Type B pancreatic cell (in vitro differentiated cells): ENCODE measurements around the gene IRF4. TPM values are rescaled to one million over a fixed set of nuclear protein-coding genes. Genes with fewer than 3 reads are reported as not detected.
"Not testable (repeated sequence)": the region's sequence is repeated elsewhere in the genome, so short reads cannot be mapped to it uniquely, and the experiment has no call there.

Experiments
- DNase-seq: peaks from one replicate; pipeline ENCODE4 v3.0.0; 2021; ENCODE audit warnings: mixed read lengths; ENCODE audit not compliant: unreplicated experiment; ENCODE audit errors: extremely low spot score
- H3K27ac Mint-ChIP-seq: 2 replicates; pipeline ENCODE4 v1.8.0; 2021; ENCODE audit warnings: mild to moderate bottlenecking, mixed read lengths
- H3K27me3 Mint-ChIP-seq: 2 replicates; pipeline ENCODE4 v1.8.0; 2021; ENCODE audit warnings: mixed read lengths
- H3K36me3 Mint-ChIP-seq: 2 replicates; pipeline ENCODE4 v1.8.0; 2021; ENCODE audit warnings: mixed read lengths
- H3K4me1 Mint-ChIP-seq: one replicate; pipeline ENCODE4 v1.8.0; 2021; ENCODE audit warnings: mixed read lengths; ENCODE audit not compliant: unreplicated experiment
- H3K4me3 Mint-ChIP-seq: 2 replicates; pipeline ENCODE4 v1.8.0; 2021; ENCODE audit warnings: mild to moderate bottlenecking, mixed read lengths
- H3K9me3 Mint-ChIP-seq: 2 replicates; pipeline ENCODE4 v1.8.0; 2021; ENCODE audit warnings: mixed read lengths
- total RNA-seq: library from RNA; stranded (reverse); gene quantifications from 2 replicates; pipeline ENCODE4 v1.2.1, GENCODE V29; 2021; ENCODE audit warnings: low replicate concordance
- TF ChIP-seq, protein P1 (sequence below): fragments of 200-600 bp; sonication (generic); conservative IDR thresholded peaks from 2 replicates; pipeline ENCODE4 v1.5.0; 2021; ENCODE audit warnings: antibody characterized with exemption, mild to moderate bottlenecking

IRF4 gene
- total RNA-seq, 1 donor from 2014 or later, result 1.7 TPM

DNA sequence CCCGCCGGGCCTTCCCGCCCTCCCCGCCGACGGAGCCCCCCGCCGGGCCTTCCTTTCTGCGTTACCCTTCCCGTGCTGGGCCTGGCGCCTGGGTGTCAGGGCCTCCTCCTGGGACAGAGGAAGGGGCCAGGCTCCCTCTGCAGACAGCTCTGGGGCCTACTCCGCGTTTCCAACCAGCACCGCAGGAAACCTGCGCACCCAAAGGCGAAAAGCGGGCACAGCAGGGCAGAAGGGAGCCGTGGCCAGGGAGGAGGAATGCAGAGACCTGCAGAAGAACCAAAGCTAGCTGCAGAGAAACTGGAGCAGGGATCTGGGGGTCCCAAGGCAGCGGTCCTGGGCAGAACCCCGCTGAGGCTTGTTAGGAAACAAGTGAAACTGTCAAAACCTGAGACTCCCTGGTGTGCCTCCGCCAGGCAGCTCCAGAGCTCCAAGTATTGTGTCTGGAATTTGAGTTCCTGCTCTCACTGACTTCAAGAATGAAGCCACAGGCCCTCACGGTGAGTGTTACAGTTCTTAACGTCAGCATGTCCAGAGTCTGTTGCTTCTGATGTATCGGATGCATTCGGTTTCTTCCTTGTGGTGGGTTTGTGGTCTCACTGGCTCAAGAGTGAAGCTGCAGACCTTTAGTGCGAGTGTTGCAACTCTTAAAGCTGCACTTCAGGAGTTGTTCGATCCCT, 33.3 kb downstream of the IRF4 start:
- no peaks in the 10 kb centered on the region for H3K9me3 Mint-ChIP-seq
- peaks cover 16% of the 10 kb centered on the region for H3K27me3 Mint-ChIP-seq
- no peak overlapping the region for H3K4me3 Mint-ChIP-seq
- no peak overlapping the region for H3K27ac Mint-ChIP-seq
- DNase-seq, result no peak
- TF ChIP-seq, protein P1, sequence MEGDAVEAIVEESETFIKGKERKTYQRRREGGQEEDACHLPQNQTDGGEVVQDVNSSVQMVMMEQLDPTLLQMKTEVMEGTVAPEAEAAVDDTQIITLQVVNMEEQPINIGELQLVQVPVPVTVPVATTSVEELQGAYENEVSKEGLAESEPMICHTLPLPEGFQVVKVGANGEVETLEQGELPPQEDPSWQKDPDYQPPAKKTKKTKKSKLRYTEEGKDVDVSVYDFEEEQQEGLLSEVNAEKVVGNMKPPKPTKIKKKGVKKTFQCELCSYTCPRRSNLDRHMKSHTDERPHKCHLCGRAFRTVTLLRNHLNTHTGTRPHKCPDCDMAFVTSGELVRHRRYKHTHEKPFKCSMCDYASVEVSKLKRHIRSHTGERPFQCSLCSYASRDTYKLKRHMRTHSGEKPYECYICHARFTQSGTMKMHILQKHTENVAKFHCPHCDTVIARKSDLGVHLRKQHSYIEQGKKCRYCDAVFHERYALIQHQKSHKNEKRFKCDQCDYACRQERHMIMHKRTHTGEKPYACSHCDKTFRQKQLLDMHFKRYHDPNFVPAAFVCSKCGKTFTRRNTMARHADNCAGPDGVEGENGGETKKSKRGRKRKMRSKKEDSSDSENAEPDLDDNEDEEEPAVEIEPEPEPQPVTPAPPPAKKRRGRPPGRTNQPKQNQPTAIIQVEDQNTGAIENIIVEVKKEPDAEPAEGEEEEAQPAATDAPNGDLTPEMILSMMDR, result no peak
- H3K36me3 Mint-ChIP-seq, result no peaks in the 10 kb centered on the region
- peaks cover 4% of the 10 kb centered on the region for H3K4me1 Mint-ChIP-seq

DNA sequence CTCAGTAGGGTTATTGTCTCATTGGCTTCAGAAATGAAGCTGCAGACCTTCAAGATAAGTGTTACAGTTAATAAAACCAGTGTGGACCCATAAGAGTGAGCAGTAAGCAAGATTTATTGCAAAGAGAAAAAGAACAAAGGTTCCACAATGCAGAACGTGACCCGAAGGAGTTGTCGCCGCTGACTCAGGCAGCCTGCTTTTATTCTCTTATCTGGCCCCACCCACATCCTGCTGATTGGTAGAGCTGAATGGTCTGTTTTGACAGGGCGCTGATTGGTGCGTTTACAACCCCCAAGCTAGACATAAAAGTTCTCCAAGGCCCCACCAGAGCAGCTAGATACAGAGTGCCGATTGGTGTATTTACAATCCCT, 33.9 kb downstream of the IRF4 start:
- DNase-seq, H3K27ac Mint-ChIP-seq, H3K9me3 Mint-ChIP-seq, H3K4me1 Mint-ChIP-seq, H3K4me3 Mint-ChIP-seq, H3K36me3 Mint-ChIP-seq: not testable (repeated sequence)
- peaks cover 13% of the 10 kb centered on the region for H3K27me3 Mint-ChIP-seq

DNA sequence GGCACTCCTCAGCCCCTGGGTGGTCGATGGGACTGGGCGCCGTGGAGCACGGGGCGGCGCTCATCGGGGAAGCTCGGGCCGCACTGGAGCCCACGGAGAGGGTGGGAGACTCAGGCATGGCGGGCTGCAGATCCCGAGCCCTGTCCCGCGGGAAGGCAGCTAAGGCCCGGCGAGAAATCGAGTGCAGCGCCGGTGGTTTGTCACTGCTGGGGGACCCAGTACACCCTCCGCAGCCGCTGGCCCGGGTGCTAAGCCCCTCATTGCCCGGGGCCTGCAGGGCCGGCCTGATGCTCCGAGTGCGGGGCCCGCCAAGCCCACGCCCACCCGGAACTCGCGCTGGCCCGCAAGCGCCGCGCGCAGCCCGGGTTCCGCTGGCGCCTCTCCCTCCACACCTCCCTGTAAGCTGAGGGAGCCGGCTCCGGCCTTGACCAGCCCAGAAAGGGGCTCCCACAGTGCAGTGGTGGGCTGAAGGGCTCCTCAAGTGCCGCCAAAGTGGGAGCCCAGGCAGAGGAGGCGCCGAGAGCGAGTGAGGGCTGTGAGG, 34.7 kb downstream of the IRF4 start:
- not testable (repeated sequence) for H3K27ac Mint-ChIP-seq, H3K9me3 Mint-ChIP-seq, H3K36me3 Mint-ChIP-seq, H3K4me3 Mint-ChIP-seq, H3K4me1 Mint-ChIP-seq, DNase-seq
- H3K27me3 Mint-ChIP-seq, result peaks cover 15% of the 10 kb centered on the region

DNA sequence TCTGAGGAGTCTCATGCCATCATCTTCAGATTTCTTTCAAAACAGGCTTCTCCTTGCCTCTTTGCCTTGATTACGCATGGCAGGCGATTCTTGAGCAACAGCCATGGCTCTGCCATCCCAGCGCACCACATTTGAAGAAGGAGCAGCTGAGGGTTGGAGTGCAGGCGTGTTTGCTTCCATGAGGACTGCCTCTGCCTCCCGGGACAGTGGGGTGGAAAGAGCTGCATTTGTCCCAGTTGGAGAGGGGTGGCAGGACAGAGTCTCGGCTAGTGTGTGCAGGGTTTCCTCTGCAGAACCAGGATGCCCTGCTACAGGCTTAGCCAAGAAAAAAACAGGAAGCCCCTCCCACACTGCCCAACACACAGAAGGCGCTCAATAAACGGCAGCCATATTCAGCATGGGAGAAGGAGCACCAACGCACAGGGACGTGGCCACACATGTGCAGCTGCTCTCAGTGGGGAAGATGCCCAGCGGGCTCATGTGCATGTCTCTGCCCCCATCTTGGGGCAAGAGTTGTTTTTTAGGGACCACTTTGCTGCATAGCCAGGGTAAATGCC, 36.6 kb downstream of the IRF4 start:
- H3K27me3 Mint-ChIP-seq, result peaks cover 25% of the 10 kb centered on the region
- peaks cover 4% of the 10 kb centered on the region for H3K4me1 Mint-ChIP-seq
- no peak overlapping the region for H3K27ac Mint-ChIP-seq
- TF ChIP-seq, protein P1, result no peak
- DNase-seq, result no peak
- no peaks in the 10 kb centered on the region for H3K36me3 Mint-ChIP-seq
- no peak overlapping the region for H3K4me3 Mint-ChIP-seq
- H3K9me3 Mint-ChIP-seq, result no peaks in the 10 kb centered on the region

DNA sequence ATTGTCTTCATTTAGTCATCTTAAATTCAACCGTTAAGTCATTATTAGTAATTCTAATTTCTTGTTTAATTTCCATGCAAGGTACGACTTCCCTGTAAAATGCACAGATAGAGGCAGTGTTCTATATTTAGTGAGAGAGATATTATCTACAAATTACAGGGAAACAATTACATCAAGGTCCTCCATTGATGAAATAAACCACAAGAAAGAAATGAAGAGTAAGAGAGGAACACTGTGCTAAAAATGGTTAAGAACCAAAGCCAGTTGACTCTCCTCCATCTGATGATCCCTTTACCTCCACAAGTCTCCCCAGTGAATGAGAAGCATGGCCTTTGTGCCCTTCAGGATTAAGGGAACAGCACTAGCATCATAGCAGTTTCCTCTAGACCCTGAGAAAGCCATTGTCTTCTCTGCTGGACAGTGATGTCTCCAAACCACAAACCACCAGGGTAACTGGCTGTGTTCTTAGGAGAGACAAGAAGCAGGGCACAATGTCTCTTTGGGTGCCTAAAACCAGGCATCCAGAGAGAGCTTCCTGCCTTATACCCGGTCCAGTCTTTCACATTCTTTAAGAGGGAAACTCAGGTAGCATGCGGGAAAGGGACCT, 38.1 kb downstream of the IRF4 start:
- H3K36me3 Mint-ChIP-seq, result no peaks in the 10 kb centered on the region

DNA sequence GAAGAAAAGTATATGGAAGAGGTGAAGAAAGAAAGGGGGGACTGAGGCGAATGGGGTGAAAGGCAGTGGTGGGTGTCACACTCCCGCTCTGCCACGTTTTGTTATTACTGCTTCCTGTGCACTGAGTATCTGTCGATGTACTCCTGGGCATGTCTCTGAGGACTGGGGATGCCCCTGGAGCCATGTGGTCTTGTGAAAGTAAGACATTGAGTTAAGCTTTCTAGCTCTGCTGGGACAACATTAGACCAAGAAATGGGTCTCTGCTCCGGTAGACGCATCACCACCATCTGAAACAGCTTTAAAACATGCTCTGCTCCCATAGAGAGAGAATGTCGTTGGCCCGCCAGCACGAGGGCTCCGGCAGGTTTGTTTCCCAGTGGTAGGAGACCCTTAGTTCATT, 40.0 kb downstream of the IRF4 start:
- H3K27me3 Mint-ChIP-seq, result peaks cover 29% of the 10 kb centered on the region
- no peaks in the 10 kb centered on the region for H3K36me3 Mint-ChIP-seq
- no peak overlapping the region for H3K27ac Mint-ChIP-seq
- H3K4me1 Mint-ChIP-seq, result no peaks in the 10 kb centered on the region
- TF ChIP-seq, protein P1, result no peak
- no peak overlapping the region for H3K4me3 Mint-ChIP-seq
- no peaks in the 10 kb centered on the region for H3K9me3 Mint-ChIP-seq
- no peak for DNase-seq

More for the DNA sequence above, 38.1 kb downstream of the IRF4 start:
- peaks cover 4% of the 10 kb centered on the region for H3K4me1 Mint-ChIP-seq
- H3K9me3 Mint-ChIP-seq, result no peaks in the 10 kb centered on the region
- H3K27me3 Mint-ChIP-seq, result peaks cover 26% of the 10 kb centered on the region
- DNase-seq, result no peak
- no peak overlapping the region for H3K4me3 Mint-ChIP-seq
- no peak overlapping the region for H3K27ac Mint-ChIP-seq
- TF ChIP-seq, protein P1, result no peak
